Measurements from ENCODE around the gene UTS2R.
"Not testable (repeated sequence)": the region's sequence is repeated elsewhere in the genome, so short reads cannot be mapped to it uniquely, and the experiment has no call there.

The UTS2R gene

DNA sequence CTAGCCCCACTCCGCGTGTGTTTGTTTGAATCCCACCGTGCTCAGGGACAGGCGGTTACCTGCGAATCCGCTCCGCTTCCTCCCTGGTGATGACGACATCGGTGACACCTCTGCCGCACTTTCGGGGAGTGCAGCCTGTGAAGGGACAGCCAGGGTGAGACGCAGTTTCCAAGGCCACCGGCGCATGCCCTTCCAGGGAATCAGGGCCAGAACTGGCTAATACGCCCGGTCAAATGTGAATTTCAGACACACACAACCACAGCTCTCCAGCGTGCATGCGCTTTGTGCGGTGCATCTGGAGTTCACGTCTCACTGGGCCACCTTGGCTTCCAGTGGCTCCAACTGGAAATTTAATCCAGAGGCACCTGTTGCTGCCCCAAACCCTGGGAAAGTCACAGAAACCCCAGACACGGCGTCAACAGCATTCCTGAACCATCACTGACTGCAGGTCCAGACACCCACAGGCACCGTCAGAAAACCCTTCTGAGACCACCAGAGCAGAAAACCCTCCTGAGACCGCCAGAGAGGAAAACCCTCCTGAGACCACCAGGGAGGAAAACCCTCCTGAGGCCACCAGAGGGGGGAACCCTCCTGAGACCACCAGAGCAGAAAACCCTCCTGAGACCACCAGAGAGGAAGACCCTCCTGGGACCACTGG lies 40.0 kb downstream of the UTS2R start:
- H3K9me3 ChIP-seq (ENCODE audit: insufficient read depth, low read length) = no peaks in the 10 kb centered on the region
- no peaks in the 10 kb centered on the region for H3K79me2 ChIP-seq (ENCODE audit: low read length)
- H2AFZ ChIP-seq (ENCODE audit: low read depth, low read length) = no peak overlapping the region
- no peaks in the 10 kb centered on the region for H3K27me3 ChIP-seq (ENCODE audit: low read depth, low read length)
- H3K27ac ChIP-seq (ENCODE audit: low read length) = no peak overlapping the region
- peaks cover 10% of the 10 kb centered on the region for H4K20me1 ChIP-seq (ENCODE audit: insufficient read depth, low read length)
- H3K4me2 ChIP-seq (ENCODE audit: low read length) = no peak overlapping the region
- no peak overlapping the region for H3K4me3 ChIP-seq (ENCODE audit: low read length)
- TF ChIP-seq, protein P1, sequence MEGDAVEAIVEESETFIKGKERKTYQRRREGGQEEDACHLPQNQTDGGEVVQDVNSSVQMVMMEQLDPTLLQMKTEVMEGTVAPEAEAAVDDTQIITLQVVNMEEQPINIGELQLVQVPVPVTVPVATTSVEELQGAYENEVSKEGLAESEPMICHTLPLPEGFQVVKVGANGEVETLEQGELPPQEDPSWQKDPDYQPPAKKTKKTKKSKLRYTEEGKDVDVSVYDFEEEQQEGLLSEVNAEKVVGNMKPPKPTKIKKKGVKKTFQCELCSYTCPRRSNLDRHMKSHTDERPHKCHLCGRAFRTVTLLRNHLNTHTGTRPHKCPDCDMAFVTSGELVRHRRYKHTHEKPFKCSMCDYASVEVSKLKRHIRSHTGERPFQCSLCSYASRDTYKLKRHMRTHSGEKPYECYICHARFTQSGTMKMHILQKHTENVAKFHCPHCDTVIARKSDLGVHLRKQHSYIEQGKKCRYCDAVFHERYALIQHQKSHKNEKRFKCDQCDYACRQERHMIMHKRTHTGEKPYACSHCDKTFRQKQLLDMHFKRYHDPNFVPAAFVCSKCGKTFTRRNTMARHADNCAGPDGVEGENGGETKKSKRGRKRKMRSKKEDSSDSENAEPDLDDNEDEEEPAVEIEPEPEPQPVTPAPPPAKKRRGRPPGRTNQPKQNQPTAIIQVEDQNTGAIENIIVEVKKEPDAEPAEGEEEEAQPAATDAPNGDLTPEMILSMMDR (IDR thresholded peaks at IDR 0.05; ENCODE audit: low read depth, low read length) = no peak
- no peak for TF ChIP-seq EZH2phosphoT487 (IDR thresholded peaks at IDR 0.05; ENCODE audit: low read depth)
- 0 out of 2 replicates have a peak, but pooled peaks cover 5% of the 10 kb centered on the region for H3K4me1 ChIP-seq (ENCODE audit: low read length)
- H3K36me3 ChIP-seq (replicated peaks; ENCODE audit: low read depth, low read length) = no peaks in the 10 kb centered on the region
- no peak overlapping the region for H3K9ac ChIP-seq (ENCODE audit: low read length)

DNA sequence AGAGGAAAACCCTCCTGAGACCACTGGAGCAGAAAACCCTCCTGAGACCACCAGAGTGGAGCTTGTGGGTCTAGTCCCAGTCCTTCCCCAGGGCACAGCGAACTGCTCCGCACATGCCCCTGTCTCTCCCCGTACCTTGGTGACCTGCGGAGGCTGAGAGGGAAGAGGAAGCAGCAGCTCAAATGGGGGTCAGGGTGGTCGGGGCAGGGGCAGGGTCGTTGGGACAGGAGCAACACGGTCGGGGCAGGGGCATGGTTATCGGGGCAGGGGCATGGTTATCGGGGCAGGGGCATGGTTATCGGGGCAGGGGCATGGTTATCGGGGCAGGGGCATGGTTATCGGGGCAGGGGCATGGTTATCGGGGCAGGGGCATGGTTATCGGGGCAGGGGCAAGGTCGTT lies 40.5 kb downstream of the UTS2R start:
- H3K4me2 ChIP-seq (ENCODE audit: low read length) = not testable (repeated sequence)

DNA sequence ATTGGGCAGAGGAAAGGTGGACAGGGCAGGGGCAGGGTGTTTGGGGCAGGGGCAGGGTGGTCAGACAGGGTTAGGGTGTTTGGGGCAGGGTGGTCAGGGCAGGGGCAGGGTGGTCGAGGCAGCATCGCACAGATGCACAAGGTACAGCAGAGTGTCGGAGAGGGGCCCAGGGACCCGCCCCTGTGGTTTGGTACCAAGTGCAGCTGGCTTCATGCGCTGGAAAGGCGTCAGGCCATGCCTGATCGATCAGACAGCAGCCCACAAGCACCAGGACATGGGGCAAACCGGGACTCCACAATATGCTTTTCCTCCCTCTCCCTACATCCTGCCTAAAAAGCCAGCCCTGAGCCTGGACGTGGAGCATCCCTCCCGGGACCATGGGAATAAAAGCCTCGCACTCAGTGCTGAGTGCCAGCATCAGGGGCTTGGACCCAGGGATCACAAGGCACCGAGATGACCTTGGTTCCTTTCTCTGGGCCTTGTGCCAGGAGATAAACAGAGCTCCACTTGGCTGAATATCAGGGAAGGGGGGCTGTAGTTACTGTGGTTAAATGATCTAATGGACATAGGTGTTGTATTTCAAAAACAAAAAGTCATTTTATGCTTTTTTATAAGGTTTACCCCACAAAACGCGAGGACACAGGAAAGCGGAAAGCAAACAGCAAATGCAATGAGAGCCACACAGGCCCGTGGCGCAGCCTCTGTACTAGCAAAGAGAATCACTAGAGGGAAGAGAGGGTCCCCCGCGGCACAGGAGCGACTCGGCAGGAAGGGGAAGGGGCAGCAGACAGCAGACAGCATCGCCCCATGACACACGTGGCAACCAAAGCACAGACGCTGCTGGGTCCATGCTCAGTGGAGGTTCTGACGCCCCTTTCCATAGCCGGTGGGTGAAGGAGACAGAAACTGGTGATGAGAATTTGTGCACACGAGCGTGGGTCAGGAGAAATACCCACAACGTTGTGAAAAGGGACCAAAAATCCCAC lies 41.3 kb downstream of the UTS2R start:
- Histone ChIP-seq H3K27ac (ENCODE audit: low read length) (no peak overlapping the region), H3K9me3 (ENCODE audit: insufficient read depth, low read length) (no peaks in the 10 kb centered on the region), H4K20me1 (ENCODE audit: insufficient read depth, low read length) (peaks cover 13% of the 10 kb centered on the region), H3K4me2 (ENCODE audit: low read length) (no peak overlapping the region), H3K9ac (ENCODE audit: low read length) (no peak overlapping the region), H3K4me1 (ENCODE audit: low read length) (peaks cover 9% of the 10 kb centered on the region), H3K4me3 (ENCODE audit: low read length) (no peak overlapping the region), H3K79me2 (ENCODE audit: low read length) (no peaks in the 10 kb centered on the region), H2AFZ (ENCODE audit: low read depth, low read length) (no peak overlapping the region), H3K36me3 (replicated peaks; ENCODE audit: low read depth, low read length) (no peaks in the 10 kb centered on the region), H3K27me3 (ENCODE audit: low read depth, low read length) (no peaks in the 10 kb centered on the region)
- no peak for TF ChIP-seq EZH2phosphoT487 (IDR thresholded peaks at IDR 0.05; ENCODE audit: low read depth)
- TF ChIP-seq, protein P1 (IDR thresholded peaks at IDR 0.05; ENCODE audit: low read depth, low read length) = no peak

More for the DNA sequence above, 40.5 kb downstream of the UTS2R start:
- not testable (repeated sequence) for H3K4me1 ChIP-seq (ENCODE audit: low read length); H3K9ac ChIP-seq (ENCODE audit: low read length); H4K20me1 ChIP-seq (ENCODE audit: insufficient read depth, low read length); H2AFZ ChIP-seq (ENCODE audit: low read depth, low read length); H3K27ac ChIP-seq (ENCODE audit: low read length); H3K9me3 ChIP-seq (ENCODE audit: insufficient read depth, low read length); H3K27me3 ChIP-seq (ENCODE audit: low read depth, low read length); H3K4me3 ChIP-seq (ENCODE audit: low read length); H3K36me3 ChIP-seq (replicated peaks; ENCODE audit: low read depth, low read length); H3K79me2 ChIP-seq (ENCODE audit: low read length)

DNA sequence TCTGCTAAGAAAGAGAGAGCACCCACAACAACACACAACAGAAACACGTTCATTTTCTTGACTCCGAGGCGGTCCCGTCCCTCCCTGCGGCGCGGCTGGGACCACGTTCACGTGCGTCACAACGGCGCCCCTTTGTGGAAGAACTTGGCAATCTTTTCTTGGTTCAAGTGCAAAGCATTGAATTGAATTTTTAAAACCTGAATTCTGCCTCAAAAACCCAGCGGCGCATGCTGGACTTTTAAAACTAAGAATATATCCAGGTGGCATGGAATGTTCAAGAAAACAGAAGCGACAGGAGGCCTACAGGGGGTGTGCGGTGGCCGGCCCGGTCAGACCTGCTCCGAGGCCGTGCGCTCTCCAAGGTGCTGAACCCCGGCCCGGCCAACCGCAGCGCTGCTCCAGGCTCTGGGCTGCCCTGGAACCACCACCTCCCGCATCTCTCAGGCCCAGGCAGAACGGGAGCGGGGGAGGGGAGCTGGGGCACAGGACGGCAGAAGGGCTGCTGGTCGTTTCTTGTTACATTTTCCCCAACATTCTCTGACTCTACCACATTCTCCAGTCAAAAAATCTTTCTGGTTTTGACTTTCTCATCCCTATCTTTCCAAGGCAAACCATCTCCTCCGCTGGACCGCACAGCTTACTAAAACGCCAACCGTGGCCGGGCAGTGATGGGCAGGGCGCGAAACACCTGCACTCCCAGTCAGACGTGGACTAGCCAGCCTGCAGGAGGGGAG lies 43.1 kb downstream of the UTS2R start:
- no peak overlapping the region for H3K9ac ChIP-seq (ENCODE audit: low read length)
- no peaks in the 10 kb centered on the region for H3K36me3 ChIP-seq (replicated peaks; ENCODE audit: low read depth, low read length)
- H3K4me2 ChIP-seq (ENCODE audit: low read length) = peak overlapping the region; percentile 40
- TF ChIP-seq, protein P1 (IDR thresholded peaks at IDR 0.05; ENCODE audit: low read depth, low read length) = peak; percentile 98
- TF ChIP-seq EZH2phosphoT487 (IDR thresholded peaks at IDR 0.05; ENCODE audit: low read depth) = no peak
- H3K9me3 ChIP-seq (ENCODE audit: insufficient read depth, low read length) = no peaks in the 10 kb centered on the region
- H3K4me3 ChIP-seq (ENCODE audit: low read length) = no peak overlapping the region
- H3K27me3 ChIP-seq (ENCODE audit: low read depth, low read length) = no peaks in the 10 kb centered on the region
- no peaks in the 10 kb centered on the region for H3K79me2 ChIP-seq (ENCODE audit: low read length)
- H2AFZ ChIP-seq (ENCODE audit: low read depth, low read length) = no peak overlapping the region
- no peak overlapping the region for H3K27ac ChIP-seq (ENCODE audit: low read length)
- peaks cover 13% of the 10 kb centered on the region for H3K4me1 ChIP-seq (ENCODE audit: low read length)
- peaks cover 14% of the 10 kb centered on the region for H4K20me1 ChIP-seq (ENCODE audit: insufficient read depth, low read length)
